NB4 (cell line): Measurements from ENCODE around the gene AP4E1.

Source experiments
- CTCF ChIP-seq: IDR thresholded peaks from one replicate; pipeline ENCODE4 v1.5.1; 2012; ENCODE audit warnings: low read depth, low read length
- POLR2A ChIP-seq: IDR thresholded peaks from 2 replicates; pipeline ENCODE4 v1.6.1; 2011; ENCODE audit warnings: mild to moderate bottlenecking; ENCODE audit not compliant: insufficient read length; ENCODE audit errors: extremely low read depth
- TF ChIP-seq, protein P1 (sequence below): IDR thresholded peaks from 2 replicates; pipeline ENCODE4 v1.6.1; 2011; ENCODE audit warnings: low read depth, low read length

DNA sequence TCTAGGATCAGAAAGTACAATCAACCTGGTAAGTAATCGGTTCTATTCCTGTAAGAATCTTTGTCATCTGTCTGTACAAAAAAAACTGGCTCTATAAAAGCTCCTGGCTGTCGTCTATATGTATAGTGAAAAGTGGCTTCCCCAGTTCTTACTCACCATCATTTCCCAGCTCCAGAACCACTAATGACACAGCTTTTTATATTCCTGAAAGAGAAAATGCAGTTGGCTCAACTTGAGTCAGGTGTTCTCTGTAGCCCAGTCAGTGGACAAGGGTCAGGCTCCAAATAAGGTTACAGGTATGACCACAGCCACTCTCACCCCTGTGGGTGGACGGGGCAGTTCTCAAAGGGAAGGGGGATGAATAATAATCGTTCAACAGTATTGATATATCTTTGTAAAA is 85.1 kb downstream of the AP4E1 start:
- no peak for TF ChIP-seq CTCF
- TF ChIP-seq POLR2A: no peak
- TF ChIP-seq, protein P1, sequence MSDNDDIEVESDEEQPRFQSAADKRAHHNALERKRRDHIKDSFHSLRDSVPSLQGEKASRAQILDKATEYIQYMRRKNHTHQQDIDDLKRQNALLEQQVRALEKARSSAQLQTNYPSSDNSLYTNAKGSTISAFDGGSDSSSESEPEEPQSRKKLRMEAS: no peak
